Measurements from ENCODE around the gene GPRASP1.
A peak's percentile ranks its signal among the peaks of the same experiment; 100 is the strongest.
"Not testable (repeated sequence)": the region's sequence is repeated elsewhere in the genome, so short reads cannot be mapped to it uniquely, and the experiment has no call there.

The GPRASP1 gene

GRCh38 chrX:102651242-102652011, at the start of gene GPRASP1:
Gene GPRASP1 (plus strand): TSS chrX:102651483. CDS start chrX:102653914, 2,431 bp downstream.
- no peak for DNase-seq

- DNase-seq = no peak
Measured at GRCh38 chrX:102604327-102604726, 47.0 kb upstream of the GPRASP1 start.

- no peak for DNase-seq
Measured at GRCh38 chrX:102606115-102606514, 45.2 kb upstream of the GPRASP1 start.

- no peak for DNase-seq
Measured at GRCh38 chrX:102610905-102611304, 40.4 kb upstream of the GPRASP1 start.

- no peak for DNase-seq
Measured at GRCh38 chrX:102624105-102624504, 27.2 kb upstream of the GPRASP1 start.

- DNase-seq = no peak
Measured at GRCh38 chrX:102627640-102628039, 23.6 kb upstream of the GPRASP1 start.

GRCh38 chrX:102637561-102637960, 13.7 kb upstream of the GPRASP1 start:
- DNase-seq = no peak

- no peak for DNase-seq
Measured at GRCh38 chrX:102650903-102651241, 411 bp upstream of the GPRASP1 start.

- DNase-seq = no peak
Measured at GRCh38 chrX:102652031-102652688, 877 bp downstream of the GPRASP1 start.

- DNase-seq = no peak
Measured at GRCh38 chrX:102654696-102655095, 3.4 kb downstream of the GPRASP1 start.

GRCh38 chrX:102658556-102658955, 7.3 kb downstream of the GPRASP1 start:
- DNase-seq = no peak

GRCh38 chrX:102659790-102660757, 8.8 kb downstream of the GPRASP1 start:
- DNase-seq = peak; percentile 30

GRCh38 chrX:102663820-102664219, 12.5 kb downstream of the GPRASP1 start:
- DNase-seq = not testable (repeated sequence)

- DNase-seq = not testable (repeated sequence)
Measured at GRCh38 chrX:102667034-102667433, 15.8 kb downstream of the GPRASP1 start.

- DNase-seq = no peak
Measured at GRCh38 chrX:102669526-102669925, 18.2 kb downstream of the GPRASP1 start.

- DNase-seq = no peak
Measured at GRCh38 chrX:102672856-102673255, 21.6 kb downstream of the GPRASP1 start.

- DNase-seq = not testable (repeated sequence)
Measured at GRCh38 chrX:102677479-102677878, 26.2 kb downstream of the GPRASP1 start.

GRCh38 chrX:102684772-102685520, 33.7 kb downstream of the GPRASP1 start:
- DNase-seq = peak; percentile 41

- no peak for DNase-seq
Measured at GRCh38 chrX:102694749-102695148, 43.5 kb downstream of the GPRASP1 start.

GRCh38 chrX:102696306-102696705, 45.0 kb downstream of the GPRASP1 start:
- DNase-seq = no peak

- no peak for DNase-seq
Measured at GRCh38 chrX:102697494-102697893, 46.2 kb downstream of the GPRASP1 start.

Measured in NCI-H2107 (cell line).